ENCODE measurements around the gene EEF1A2. TPM values are rescaled to one million over a fixed set of nuclear protein-coding genes. Genes with fewer than 3 reads are reported as not detected.

Gene EEF1A2
- total and polyA plus RNA-seq, 4 donors, result 0.05 to 0.12 TPM; not detected in 2

- 2% methylated on average over 111 of the region's 111 CpGs for WGBS
- H3K27ac ChIP-seq (ENCODE audit: low read depth in 1 of 2, low read length in 2 of 2), result no peak within 1 kb of the TSS
- TF ChIP-seq HNF4A (conservative IDR thresholded peaks at IDR 0.05) (no peak), EGR1 (IDR thresholded peaks at IDR 0.05; ENCODE audit: low read depth in 2 of 2) (no peak), HNF4G (IDR thresholded peaks at IDR 0.05) (no peak), MAX (IDR thresholded peaks at IDR 0.05) (no peak), YY1 (IDR thresholded peaks at IDR 0.05) (no peak), FOXA2 (IDR thresholded peaks at IDR 0.05) (no peak), RXRA (IDR thresholded peaks at IDR 0.05) (no peak), JUND (IDR thresholded peaks at IDR 0.05) (no peak), SP1 (IDR thresholded peaks at IDR 0.05) (no peak), ATF3 (IDR thresholded peaks at IDR 0.05) (no peak), TAF1 (conservative IDR thresholded peaks at IDR 0.05) (no peak), RAD21 (IDR thresholded peaks at IDR 0.05) (no peak), CTCF (IDR thresholded peaks at IDR 0.05; ENCODE audit: low read depth, low read length, missing input control) (no peak), NR2F2 (IDR thresholded peaks at IDR 0.05) (no peak)
- peaks cover 3 to 23% (median 10%) of the 10 kb centered on the region in 4 donors for H3K27me3 ChIP-seq (ENCODE audit: control insufficient read depth in 4 of 4, insufficient read depth in 4 of 4, low read length in 3 of 4)
- no peak for DNase-seq (ENCODE audit: low spot score)
- no peaks in the 10 kb centered on the region for H3K9me3 ChIP-seq (ENCODE audit: control insufficient read depth in 4 of 4, low read length in 3 of 4)
- no peaks in the 10 kb centered on the region for H3K36me3 ChIP-seq (ENCODE audit: control insufficient read depth in 4 of 4, insufficient read depth in 3 of 4, low read depth in 1 of 4, low read length in 3 of 4)
- H3K4me1 ChIP-seq (ENCODE audit: control insufficient read depth in 4 of 4, insufficient read depth in 4 of 4, low read length in 3 of 4), result peaks cover 0 to 6% (median 2%) of the 10 kb centered on the region in 4 donors
- no peak within 1 kb of the TSS for H3K9ac ChIP-seq (ENCODE audit: low read depth in 1 of 2, low read length in 2 of 2)
- H3K4me3 ChIP-seq (ENCODE audit: low read depth in 1 of 3, low read length in 3 of 3), result peak within 1 kb of the TSS in 1 of 3 donors; percentile 20
Observed at GRCh38 chr20:63471981-63472831, 26.7 kb downstream of the EEF1A2 start, which contains the start of gene KCNQ2. Gene KCNQ2, minus strand, starts transcription at chr20:63472655. Its CDS starts 192 bp downstream, at chr20:63472463.

- H3K27ac ChIP-seq (ENCODE audit: low read depth in 1 of 2, low read length in 2 of 2), result no peak overlapping the region
- peaks cover 0 to 6% (median 2%) of the 10 kb centered on the region in 4 donors for H3K4me1 ChIP-seq (ENCODE audit: control insufficient read depth in 4 of 4, insufficient read depth in 4 of 4, low read length in 3 of 4)
- H3K36me3 ChIP-seq (ENCODE audit: control insufficient read depth in 4 of 4, insufficient read depth in 3 of 4, low read depth in 1 of 4, low read length in 3 of 4), result no peaks in the 10 kb centered on the region
- 1% methylated on average over 27 of the region's 27 CpGs for WGBS
- H3K9ac ChIP-seq (ENCODE audit: low read depth in 1 of 2, low read length in 2 of 2), result no peak overlapping the region
- H3K9me3 ChIP-seq (ENCODE audit: control insufficient read depth in 4 of 4, low read length in 3 of 4), result no peaks in the 10 kb centered on the region
- peaks cover 3 to 23% (median 10%) of the 10 kb centered on the region in 4 donors for H3K27me3 ChIP-seq (ENCODE audit: control insufficient read depth in 4 of 4, insufficient read depth in 4 of 4, low read length in 3 of 4)
- DNase-seq (ENCODE audit: low spot score), result no peak
- TF ChIP-seq CTCF (IDR thresholded peaks at IDR 0.05; ENCODE audit: low read depth, low read length, missing input control) (no peak), EGR1 (IDR thresholded peaks at IDR 0.05; ENCODE audit: low read depth in 2 of 2) (no peak), TAF1 (conservative IDR thresholded peaks at IDR 0.05) (no peak), HNF4G (IDR thresholded peaks at IDR 0.05) (no peak), JUND (IDR thresholded peaks at IDR 0.05) (no peak), RXRA (IDR thresholded peaks at IDR 0.05) (no peak), ZBTB33 (IDR thresholded peaks at IDR 0.05) (no peak), NR2F2 (IDR thresholded peaks at IDR 0.05) (no peak), FOXA1 (IDR thresholded peaks at IDR 0.05) (no peak), MAX (IDR thresholded peaks at IDR 0.05) (no peak), GABPA (IDR thresholded peaks at IDR 0.05 in 1 of 2, conservative IDR thresholded peaks at IDR 0.05 in 1 of 2) (no peak), SP1 (IDR thresholded peaks at IDR 0.05) (no peak)
- H3K4me3 ChIP-seq (ENCODE audit: low read depth in 1 of 3, low read length in 3 of 3), result no peak overlapping the region
Observed at GRCh38 chr20:63471717-63471980, 27.2 kb downstream of the EEF1A2 start.
